RWPE1 (cell line): Measurements from ENCODE around the gene PSMB9.

Experiments
- CTCF ChIA-PET: fragments of 350-600 bp; sonication (Branson Sonifier 250); formaldehyde crosslinking; extraction: SDS; loops from one replicate; lab custom pipeline; 2021; lab: Yijun Ruan, JAX
- POLR2A ChIA-PET: fragments of 400-600 bp; formaldehyde crosslinking; extraction: SDS; loops from one replicate; lab custom pipeline; 2020; ENCODE audit warnings: antibody characterized with exemption; ENCODE audit not compliant: low non-redundant PET; lab: Yijun Ruan, JAX
- DNase-seq: peaks from one replicate; pipeline ENCODE4 v3.0.0; 2012; ENCODE audit warnings: low spot score
- H3K27ac ChIP-seq: fragments of 450-650 bp; 2 replicates; pipeline ENCODE4 v1.5.1; 2017
- CTCF ChIP-seq: fragments of 450-650 bp; conservative IDR thresholded peaks from 2 replicates; pipeline ENCODE4 v1.5.1; 2017; ENCODE audit warnings: low read depth, mild to moderate bottlenecking

PSMB9 gene

DNA sequence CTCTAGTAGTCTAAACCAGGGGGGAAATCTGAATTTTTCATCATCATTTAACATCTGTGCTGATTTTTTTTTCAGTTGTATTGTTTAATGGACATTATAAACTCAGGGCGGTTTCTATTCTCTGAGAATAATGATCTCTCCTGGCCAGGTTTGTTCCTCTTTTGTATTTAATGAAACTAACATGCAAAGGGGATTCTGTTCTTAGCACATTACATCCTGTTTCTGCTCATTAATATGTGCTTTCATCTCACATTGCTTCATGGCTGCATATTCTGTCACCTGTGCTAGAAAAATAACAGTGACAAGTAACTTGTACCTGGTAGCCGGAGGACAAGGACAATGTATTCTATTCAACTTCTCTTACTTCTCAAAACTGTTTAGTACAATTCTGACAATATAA, 38.0 kb upstream of the PSMB9 start:
- ChIA-PET POLR2A (no interaction called here), CTCF (no interaction called here)
- DNase-seq = no peak
- no peak for TF ChIP-seq CTCF
- no peak overlapping the region for H3K27ac ChIP-seq

DNA sequence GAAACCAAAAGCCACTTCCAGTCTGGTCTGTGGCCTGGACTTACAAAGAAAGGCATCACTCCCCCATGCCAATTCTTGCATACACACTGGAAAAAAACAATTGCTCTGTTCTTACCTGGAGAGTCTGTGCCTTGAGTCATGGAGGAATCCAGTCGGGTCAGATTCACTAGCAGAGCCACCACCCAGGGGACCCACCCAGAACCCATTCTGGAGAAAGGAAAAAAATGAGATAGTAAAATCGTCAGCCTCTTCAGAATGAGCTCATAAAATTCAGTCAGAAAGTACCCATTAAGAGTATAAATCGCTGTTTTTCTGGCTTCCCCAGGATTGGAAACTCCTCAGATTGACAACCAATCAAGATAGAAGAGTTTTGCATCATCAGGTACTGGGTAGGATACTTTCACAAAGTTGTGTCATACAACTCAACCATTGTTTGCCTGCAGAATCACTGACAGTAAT, 37.2 kb upstream of the PSMB9 start, which contains the start of gene HLA-DOB:
TSS of gene HLA-DOB (minus strand) at position 257 of the 459 bp plus-strand sequence. CDS start at position 206, 51 bp downstream.
- ChIA-PET POLR2A (no interaction called here), CTCF (no interaction called here)
- DNase-seq = peak; percentile 82
- H3K27ac ChIP-seq = no peak within 1 kb of the TSS
- no peak for TF ChIP-seq CTCF

- CTCF ChIA-PET = no interaction called here
- no peak overlapping the region for H3K27ac ChIP-seq
- DNase-seq = no peak
These were observed 35.1 kb upstream of the PSMB9 start for GRCh38 chr6:32818867-32819266.

DNA sequence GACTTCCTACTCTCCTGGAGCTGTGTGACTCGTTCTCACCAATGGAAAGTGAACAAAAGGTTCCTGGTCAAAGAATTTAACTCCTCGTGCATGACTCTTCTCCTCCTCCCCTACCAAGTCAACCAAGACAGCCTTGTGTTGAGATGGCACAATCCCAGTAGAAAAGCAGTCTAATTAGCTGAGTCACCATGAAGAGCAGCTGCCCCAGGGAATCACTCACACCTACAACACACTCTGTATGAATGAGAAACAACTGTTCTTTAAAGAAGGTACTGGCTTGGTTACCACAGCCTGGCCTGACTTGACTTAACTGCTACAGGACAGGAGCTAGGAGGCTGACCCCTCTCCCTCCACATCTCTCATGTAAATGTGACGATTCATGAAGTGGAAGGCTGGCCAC, 34.3 kb upstream of the PSMB9 start:
- POLR2A ChIA-PET = no interaction called here

More at GRCh38 chr6:32818867-32819266, 35.1 kb upstream of the PSMB9 start:
- POLR2A ChIA-PET = no interaction called here
- TF ChIP-seq CTCF = no peak

DNA sequence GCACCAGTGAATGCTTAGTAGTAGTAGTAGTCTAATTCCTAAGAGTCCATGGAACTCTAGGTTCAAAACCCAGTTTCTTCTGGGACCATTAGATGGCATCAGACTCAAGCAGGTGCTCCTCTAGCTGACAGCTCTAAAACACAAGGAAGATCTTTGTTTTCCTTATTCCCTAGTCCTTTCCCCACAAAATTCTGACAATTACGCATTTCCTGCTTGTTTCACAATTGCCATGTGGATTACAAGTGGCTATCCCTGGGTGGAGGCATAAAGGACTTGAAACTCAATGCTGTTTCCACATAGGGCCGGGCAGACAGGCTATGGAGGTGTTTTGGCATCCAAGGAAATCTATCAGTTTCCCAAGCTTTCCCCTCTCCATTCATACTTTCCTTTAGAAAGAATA, 28.0 kb upstream of the PSMB9 start:
- H3K27ac ChIP-seq = no peak overlapping the region
- peak; percentile 38; the same call in 1 of the 2 replicates for TF ChIP-seq CTCF
- CTCF ChIA-PET = interaction anchor here (0.6 to 2.6 kb wide), 5 partner anchors 12 to 42 kb away, joined by 3 to 14 read pairs (median 4); partner anchors contain the start of gene PSMB8
- POLR2A ChIA-PET = interaction anchor here (0.8 kb wide), 1 partner anchor 28 kb away, joined by 3 read pairs; the partner anchor contains the start of genes PSMB9 and TAP1
- no peak for DNase-seq

More for the DNA sequence above, 34.3 kb upstream of the PSMB9 start:
- peak; percentile 88 for DNase-seq
- H3K27ac ChIP-seq = peak overlapping the region; percentile 29; the same call in 1 of the 2 replicates
- no peak for TF ChIP-seq CTCF
- CTCF ChIA-PET = interaction anchor here (1.1 kb wide), 1 partner anchor 19 kb away, joined by 5 read pairs; the partner anchor contains the start of gene TAP2

GRCh38 chr6:32827025-32827424, 27.0 kb upstream of the PSMB9 start:
- no peak for DNase-seq
- no peak overlapping the region for H3K27ac ChIP-seq
- ChIA-PET CTCF (interaction anchor here (0.6 to 2.6 kb wide), 3 partner anchors 29 to 1635 kb away, joined by 3 to 14 read pairs (median 3); no protein-coding TSS in a partner anchor), POLR2A (no interaction called here)
- no peak for TF ChIP-seq CTCF
